Fibroblast of peridontal ligament (primary cell): ENCODE measurements around the gene RTRAF.

Experiments used
- DNase-seq: peaks from one replicate; pipeline ENCODE4 v3.0.0-alpha.2; 2010; ENCODE audit errors: extremely low read depth

The RTRAF gene

GRCh38 chr14:51993285-51993920 lies 4.1 kb downstream of the RTRAF start:
- DNase-seq = no peak

- DNase-seq = peak; percentile 90
Measured at GRCh38 chr14:51996148-51996746, 6.9 kb downstream of the RTRAF start.

- no peak for DNase-seq
Measured at GRCh38 chr14:51998348-51998747, 9.0 kb downstream of the RTRAF start.

GRCh38 chr14:51999084-51999483 lies 9.7 kb downstream of the RTRAF start:
- DNase-seq = peak; percentile 58

GRCh38 chr14:52000019-52000582 lies 10.8 kb downstream of the RTRAF start:
- peak; percentile 32 for DNase-seq

- DNase-seq = no peak
Measured at GRCh38 chr14:52000696-52001095, 11.3 kb downstream of the RTRAF start.

GRCh38 chr14:52002542-52002941 lies 13.2 kb downstream of the RTRAF start:
- no peak for DNase-seq

- no peak for DNase-seq
Measured at GRCh38 chr14:52003324-52003723, 14.0 kb downstream of the RTRAF start.

- no peak for DNase-seq
Measured at GRCh38 chr14:52005625-52006024, 16.3 kb downstream of the RTRAF start.

- no peak for DNase-seq
Measured at GRCh38 chr14:52006361-52006760, 17.0 kb downstream of the RTRAF start.

- no peak for DNase-seq
Measured at GRCh38 chr14:52007211-52007610, 17.9 kb downstream of the RTRAF start.

GRCh38 chr14:52007637-52008036 lies 18.3 kb downstream of the RTRAF start:
- no peak for DNase-seq

GRCh38 chr14:52008136-52008535 lies 18.8 kb downstream of the RTRAF start:
- no peak for DNase-seq

- DNase-seq = no peak
Measured at GRCh38 chr14:52010173-52010693, 20.9 kb downstream of the RTRAF start.

GRCh38 chr14:52011523-52011922 lies 22.2 kb downstream of the RTRAF start:
- DNase-seq = no peak

- peak; percentile 62 for DNase-seq
Measured at GRCh38 chr14:52012635-52013034, 23.3 kb downstream of the RTRAF start.

GRCh38 chr14:52013984-52014600 lies 24.7 kb downstream of the RTRAF start:
- no peak for DNase-seq

GRCh38 chr14:52014601-52015267 lies 25.4 kb downstream of the RTRAF start:
- DNase-seq = no peak

- DNase-seq = peak; percentile 25
Measured at GRCh38 chr14:52015411-52016030, 26.2 kb downstream of the RTRAF start.

GRCh38 chr14:52018252-52018651 lies 28.9 kb downstream of the RTRAF start:
- DNase-seq = peak; percentile 70

GRCh38 chr14:52018970-52019369 lies 29.6 kb downstream of the RTRAF start:
- no peak for DNase-seq
